Pulmonary artery endothelial cell (primary cell): ENCODE measurements around the gene TSPAN32. TPM values are rescaled to one million over a fixed set of nuclear protein-coding genes. Genes with fewer than 3 reads are reported as not detected.
"Not testable (repeated sequence)": the region's sequence is repeated elsewhere in the genome, so short reads cannot be mapped to it uniquely, and the experiment has no call there.

Experiments
- DNase-seq: peaks from one replicate; pipeline ENCODE4 v3.0.0-alpha.2; 2011; ENCODE audit warnings: low read depth, low spot score
- total RNA-seq: library from RNA; depleted of rRNA; stranded (reverse); fragments of >200 nt; gene quantifications from 2 replicates; pipeline ENCODE4 v1.2.3, GENCODE V29; 2014

TSPAN32 gene
- total RNA-seq, 1 donor from 2014 or later: not detected

- DNase-seq: no peak
These were observed 12.9 kb downstream of the TSPAN32 start for GRCh38 chr11:2314525-2315394.

GRCh38 chr11:2315395-2316168 is 13.8 kb downstream of the TSPAN32 start:
- DNase-seq: no peak

- no peak for DNase-seq
These were observed 14.6 kb downstream of the TSPAN32 start for GRCh38 chr11:2316169-2316962.

GRCh38 chr11:2316963-2317244 is 15.1 kb downstream of the TSPAN32 start:
- no peak for DNase-seq

- no peak for DNase-seq
These were observed 15.7 kb downstream of the TSPAN32 start for GRCh38 chr11:2317354-2318050.

- DNase-seq: no peak
These were observed 16.3 kb downstream of the TSPAN32 start for GRCh38 chr11:2318123-2318522.

GRCh38 chr11:2318707-2319106 is 16.9 kb downstream of the TSPAN32 start:
- DNase-seq: no peak

- DNase-seq: no peak
These were observed 18.1 kb downstream of the TSPAN32 start for GRCh38 chr11:2319791-2320472.

GRCh38 chr11:2320568-2321310 is 18.9 kb downstream of the TSPAN32 start:
- no peak for DNase-seq

- no peak for DNase-seq
These were observed 19.5 kb downstream of the TSPAN32 start for GRCh38 chr11:2321311-2321683.

- DNase-seq: no peak
These were observed 23.3 kb downstream of the TSPAN32 start for GRCh38 chr11:2325123-2325522.

- no peak for DNase-seq
These were observed 23.9 kb downstream of the TSPAN32 start for GRCh38 chr11:2325719-2326118.

- DNase-seq: no peak
These were observed 25.2 kb downstream of the TSPAN32 start for GRCh38 chr11:2327032-2327431.

- no peak for DNase-seq
These were observed 26.2 kb downstream of the TSPAN32 start for GRCh38 chr11:2328021-2328420.

GRCh38 chr11:2328656-2329354 is 27.0 kb downstream of the TSPAN32 start:
- no peak for DNase-seq

GRCh38 chr11:2329551-2329950 is 27.7 kb downstream of the TSPAN32 start:
- no peak for DNase-seq

- no peak for DNase-seq
These were observed 28.9 kb downstream of the TSPAN32 start for GRCh38 chr11:2330696-2331095.

- DNase-seq: no peak
These were observed 29.6 kb downstream of the TSPAN32 start for GRCh38 chr11:2331404-2331803.

- not testable (repeated sequence) for DNase-seq
These were observed 30.8 kb downstream of the TSPAN32 start for GRCh38 chr11:2332569-2332968.
